Fibroblast of lung (primary cell): ENCODE data around the gene ZBTB9. TPM values are rescaled to one million over a fixed set of nuclear protein-coding genes. Genes with fewer than 3 reads are reported as not detected.
"Not testable (repeated sequence)": the region's sequence is repeated elsewhere in the genome, so short reads cannot be mapped to it uniquely, and the experiment has no call there.

Experiments used
- DNase-seq, 2 donors: peaks; one replicate each; pipeline versions ENCODE4 v3.0.0 to v3.0.0-alpha.2; 2010; ENCODE audit warnings: low read depth in 2 of 2
- H2AFZ ChIP-seq: 2 replicates; pipeline ENCODE4 v1.5.1; 2012; ENCODE audit warnings: low read length, control low read depth, inconsistent platforms
- H3K27ac ChIP-seq: 2 replicates; pipeline ENCODE4 v1.5.1; 2011; ENCODE audit warnings: low read length, control low read depth; ENCODE audit not compliant: insufficient read depth
- H3K27me3 ChIP-seq: 2 replicates; pipeline ENCODE4 v1.5.1; 2011; ENCODE audit warnings: mild to moderate bottlenecking, low read length; ENCODE audit not compliant: control insufficient read depth, insufficient read depth
- H3K36me3 ChIP-seq: 2 replicates; pipeline ENCODE4 v1.5.1; 2011; ENCODE audit warnings: low read length; ENCODE audit not compliant: control insufficient read depth, insufficient read depth
- H3K4me1 ChIP-seq: 2 replicates; pipeline ENCODE4 v1.5.1; 2011; ENCODE audit warnings: low read length; ENCODE audit not compliant: control insufficient read depth, insufficient read depth; ENCODE audit errors: extremely low read depth
- H3K4me2 ChIP-seq: 2 replicates; pipeline ENCODE4 v1.5.1; 2011; ENCODE audit warnings: low read length, control low read depth; ENCODE audit not compliant: insufficient read depth; ENCODE audit errors: extremely low read depth
- H3K4me3 ChIP-seq, 4 experiments: fragments of 200-600 bp in 1 of 4; sonication (generic) in 1 of 4; replicated peaks in 1 of 4; 2 replicates each; pipeline ENCODE4 v1.5.1; 2011 to 2016; ENCODE audit warnings: low read length in 4 of 4, low read depth in 3 of 4, mild to moderate bottlenecking in 3 of 4, control low read depth in 2 of 4, inconsistent platforms in 1 of 4, mixed read lengths in 1 of 4; ENCODE audit not compliant: insufficient read depth in 1 of 4; ENCODE audit errors: control extremely low read depth in 1 of 4
- H3K79me2 ChIP-seq: 2 replicates; pipeline ENCODE4 v1.5.1; 2012; ENCODE audit warnings: mild to moderate bottlenecking, low read length, inconsistent platforms; ENCODE audit not compliant: control insufficient read depth, insufficient read depth
- H3K9ac ChIP-seq: 2 replicates; pipeline ENCODE4 v1.5.1; 2011; ENCODE audit warnings: mild to moderate bottlenecking, low read length, control low read depth; ENCODE audit not compliant: insufficient read depth
- H3K9me3 ChIP-seq: 2 replicates; pipeline ENCODE4 v1.5.1; 2012; ENCODE audit warnings: low read depth, low read length; ENCODE audit not compliant: control insufficient read depth, insufficient read depth
- H4K20me1 ChIP-seq: 2 replicates; pipeline ENCODE4 v1.5.1; 2011; ENCODE audit warnings: low read length; ENCODE audit not compliant: control insufficient read depth, insufficient read depth; ENCODE audit errors: extremely low read depth
- EZH2 ChIP-seq: IDR thresholded peaks from 2 replicates; pipeline ENCODE4 v1.5.1; 2012; ENCODE audit warnings: low read length, control low read depth, mild to moderate bottlenecking; ENCODE audit errors: missing control alignments
- polyA plus RNA-seq, 2 donors: library from polyadenylated mRNA; depleted of rRNA in 1 of 2; stranded (reverse) in 1 of 2; unstranded in 1 of 2; fragments of >200 nt; gene quantifications; 2 replicates each; pipeline ENCODE4 v1.2.1, GENCODE V29; 2011 to 2012; ENCODE audit warnings: missing spikeins in 1 of 2
- total RNA-seq: library from RNA; depleted of rRNA; stranded (reverse); fragments of >200 nt; gene quantifications from 2 replicates; pipeline ENCODE4 v1.2.1, GENCODE V29; 2014
- TF ChIP-seq, protein P1 (sequence below), 2 donors: IDR thresholded peaks in 1 of 2; conservative IDR thresholded peaks in 1 of 2; 1 replicate in 1 of 2; 2 replicates in 1 of 2; pipeline ENCODE4 v1.5.1; 2011 to 2012; ENCODE audit warnings: low read length in 2 of 2, control low read depth in 1 of 2, inconsistent platforms in 1 of 2, low read depth in 1 of 2, mild to moderate bottlenecking in 1 of 2

Gene ZBTB9
- total and polyA plus RNA-seq, 2 donors (not counting 1 experiment from before 2014, with no cell fraction given) = 4.1 to 5.2 TPM

DNA sequence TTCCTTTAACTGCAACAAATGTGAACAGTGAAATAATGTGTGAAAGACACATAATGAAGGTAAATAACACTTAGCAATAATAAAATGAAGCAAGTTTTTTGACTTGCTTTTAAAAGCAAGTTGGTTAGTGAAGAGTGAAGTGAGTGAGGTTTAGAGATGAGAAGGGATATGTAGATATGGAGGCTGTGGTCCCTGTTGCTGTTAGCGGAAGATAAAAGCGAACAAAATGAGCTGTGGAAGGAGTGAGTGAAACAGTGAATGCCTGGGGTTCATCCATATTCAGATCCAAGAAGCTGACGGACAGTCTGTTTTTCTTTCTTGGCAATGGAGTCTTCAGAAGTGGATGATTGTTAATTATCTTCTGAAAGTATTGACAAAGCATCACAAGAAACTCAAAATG, 23.5 kb downstream of the ZBTB9 start:
- no peak overlapping the region for H3K9ac ChIP-seq
- H3K27ac ChIP-seq = no peak overlapping the region
- H3K4me1 ChIP-seq = no peaks in the 10 kb centered on the region
- TF ChIP-seq, protein P1, sequence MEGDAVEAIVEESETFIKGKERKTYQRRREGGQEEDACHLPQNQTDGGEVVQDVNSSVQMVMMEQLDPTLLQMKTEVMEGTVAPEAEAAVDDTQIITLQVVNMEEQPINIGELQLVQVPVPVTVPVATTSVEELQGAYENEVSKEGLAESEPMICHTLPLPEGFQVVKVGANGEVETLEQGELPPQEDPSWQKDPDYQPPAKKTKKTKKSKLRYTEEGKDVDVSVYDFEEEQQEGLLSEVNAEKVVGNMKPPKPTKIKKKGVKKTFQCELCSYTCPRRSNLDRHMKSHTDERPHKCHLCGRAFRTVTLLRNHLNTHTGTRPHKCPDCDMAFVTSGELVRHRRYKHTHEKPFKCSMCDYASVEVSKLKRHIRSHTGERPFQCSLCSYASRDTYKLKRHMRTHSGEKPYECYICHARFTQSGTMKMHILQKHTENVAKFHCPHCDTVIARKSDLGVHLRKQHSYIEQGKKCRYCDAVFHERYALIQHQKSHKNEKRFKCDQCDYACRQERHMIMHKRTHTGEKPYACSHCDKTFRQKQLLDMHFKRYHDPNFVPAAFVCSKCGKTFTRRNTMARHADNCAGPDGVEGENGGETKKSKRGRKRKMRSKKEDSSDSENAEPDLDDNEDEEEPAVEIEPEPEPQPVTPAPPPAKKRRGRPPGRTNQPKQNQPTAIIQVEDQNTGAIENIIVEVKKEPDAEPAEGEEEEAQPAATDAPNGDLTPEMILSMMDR (conservative IDR thresholded peaks at IDR 0.05 in 1 of 2, IDR thresholded peaks at IDR 0.05 in 1 of 2; ENCODE audit: low read depth in 1 of 2, low read length in 2 of 2) = no peak
- TF ChIP-seq EZH2 = no peak
- H3K79me2 ChIP-seq = no peaks in the 10 kb centered on the region
- DNase-seq = no peak
- H3K9me3 ChIP-seq = no peaks in the 10 kb centered on the region
- H4K20me1 ChIP-seq = no peaks in the 10 kb centered on the region
- peaks cover 6% of the 10 kb centered on the region for H3K27me3 ChIP-seq
- H3K4me3 ChIP-seq = no peak overlapping the region
- H3K4me2 ChIP-seq = no peak overlapping the region
- no peaks in the 10 kb centered on the region for H3K36me3 ChIP-seq
- H2AFZ ChIP-seq = no peak overlapping the region

DNA sequence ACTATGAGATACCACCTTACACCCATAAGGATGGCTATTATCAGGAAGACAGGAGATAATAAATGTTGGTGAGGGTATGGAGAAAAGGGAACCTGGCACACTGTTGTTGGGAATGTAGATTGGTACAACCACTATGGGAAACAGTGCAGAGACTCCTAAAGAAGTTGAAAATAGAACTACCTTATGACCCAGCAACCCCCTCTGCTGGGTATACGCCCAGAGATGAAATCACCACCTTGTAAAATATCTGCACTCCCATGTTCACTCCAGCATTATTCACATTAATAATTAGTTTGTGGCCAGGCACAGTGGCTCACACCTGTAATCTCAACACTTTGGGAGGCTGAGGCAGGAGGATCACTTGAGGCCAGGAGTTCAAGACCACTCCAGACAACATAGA, 26.8 kb downstream of the ZBTB9 start:
- Histone ChIP-seq H4K20me1 (no peaks in the 10 kb centered on the region), H3K27me3 (peaks cover 6% of the 10 kb centered on the region), H3K36me3 (no peaks in the 10 kb centered on the region), H3K4me2 (no peak overlapping the region), H3K27ac (no peak overlapping the region), H3K79me2 (no peaks in the 10 kb centered on the region), H3K4me1 (no peaks in the 10 kb centered on the region), H3K4me3 (no peak overlapping the region), H3K9ac (no peak overlapping the region), H2AFZ (no peak overlapping the region), H3K9me3 (no peaks in the 10 kb centered on the region)
- DNase-seq = no peak
- no peak for TF ChIP-seq EZH2
- TF ChIP-seq, protein P1 (conservative IDR thresholded peaks at IDR 0.05 in 1 of 2, IDR thresholded peaks at IDR 0.05 in 1 of 2; ENCODE audit: low read depth in 1 of 2, low read length in 2 of 2) = no peak

DNA sequence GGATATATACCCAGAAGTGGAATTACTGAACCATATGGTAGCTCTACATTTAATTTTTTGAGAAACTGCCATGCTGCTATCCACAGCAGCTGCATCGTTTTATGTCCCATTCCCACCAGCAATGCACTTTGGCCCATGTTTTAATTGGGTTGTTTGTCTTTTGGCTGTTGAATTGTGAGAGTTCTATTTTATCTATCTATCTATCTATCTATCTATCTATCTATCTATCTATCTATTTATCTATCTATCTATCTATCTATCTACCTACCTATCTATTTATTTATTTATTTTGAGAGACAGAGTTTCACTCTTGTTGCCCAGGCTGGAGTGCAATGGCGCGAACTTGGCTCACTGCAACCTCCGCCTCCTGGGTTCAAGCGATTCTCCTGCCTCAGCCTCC, 28.2 kb downstream of the ZBTB9 start:
- not testable (repeated sequence) for H3K27me3 ChIP-seq, H3K9ac ChIP-seq, H3K4me1 ChIP-seq, H3K4me2 ChIP-seq, H3K9me3 ChIP-seq, H3K36me3 ChIP-seq, H2AFZ ChIP-seq, DNase-seq, H3K4me3 ChIP-seq, H3K27ac ChIP-seq, H3K79me2 ChIP-seq, H4K20me1 ChIP-seq
